Measurements from ENCODE around the gene SLC30A2. TPM values are rescaled to one million over a fixed set of nuclear protein-coding genes. Genes with fewer than 3 reads are reported as not detected.

The SLC30A2 gene
- total and polyA plus RNA-seq, 4 donors: under 0.01 to 0.12 (median 0.05) TPM; not detected in 1

DNA sequence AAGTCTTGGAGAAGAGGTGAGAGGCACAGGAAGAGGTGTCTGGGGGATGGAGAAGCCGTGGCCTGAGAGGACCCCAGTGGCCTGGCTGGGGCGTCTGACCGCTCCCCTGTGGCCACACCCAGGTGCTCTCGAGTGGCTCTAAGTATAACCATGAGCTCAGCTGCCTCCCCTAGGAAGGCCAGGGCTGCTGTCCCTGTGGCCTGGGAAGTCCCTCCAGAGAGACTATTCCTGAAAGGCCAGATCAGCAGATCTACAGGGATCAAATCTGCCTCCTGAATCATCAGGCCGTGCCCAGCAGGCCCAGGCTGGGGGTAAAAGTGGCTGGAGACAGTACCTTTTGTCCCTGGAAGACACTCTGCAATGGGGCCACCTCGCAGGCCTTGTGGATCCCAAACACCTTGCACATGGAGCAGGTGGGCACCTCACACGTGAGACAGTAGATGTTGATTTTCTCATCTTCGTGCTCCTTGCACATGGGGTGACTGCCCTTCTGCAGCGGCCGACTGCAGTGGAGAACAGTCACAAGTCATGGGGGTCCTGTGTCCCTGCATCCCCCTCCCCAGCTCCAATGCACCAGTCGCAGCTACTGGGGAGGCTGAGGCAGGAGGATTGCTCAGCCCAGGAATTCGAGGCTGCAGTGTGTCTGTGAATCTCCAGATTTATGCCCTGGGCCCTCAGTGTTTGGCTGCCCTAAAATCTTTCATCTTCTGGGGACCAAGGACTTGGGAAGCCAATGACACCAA lies 15.1 kb upstream of the SLC30A2 start:
- WGBS: 83% methylated on average over 12 of the region's 12 CpGs

DNA sequence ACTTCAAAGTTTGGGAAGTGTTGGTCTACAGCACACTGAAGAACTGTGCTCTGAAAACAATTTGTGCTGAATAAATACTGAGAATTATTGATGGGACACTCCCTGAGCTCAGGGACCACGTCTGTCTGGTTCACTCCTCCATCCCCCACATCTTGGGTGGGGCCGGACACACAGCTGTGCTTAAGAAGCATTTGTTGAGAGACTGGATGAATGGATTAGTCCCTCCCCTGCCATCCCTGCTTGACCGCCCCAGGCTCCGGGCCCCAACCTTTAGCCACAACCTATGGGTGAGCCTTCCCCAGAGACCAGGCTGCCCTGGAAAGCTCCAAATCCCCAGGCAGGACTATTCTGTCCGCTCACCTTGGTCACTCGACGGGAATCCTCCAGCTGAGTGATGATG lies 14.0 kb upstream of the SLC30A2 start:
- no peak for TF ChIP-seq FOXA1 (IDR thresholded peaks at IDR 0.05)
- TF ChIP-seq SP1 (IDR thresholded peaks at IDR 0.05): no peak
- no peak for TF ChIP-seq JUND (IDR thresholded peaks at IDR 0.05)
- TF ChIP-seq, protein P1, sequence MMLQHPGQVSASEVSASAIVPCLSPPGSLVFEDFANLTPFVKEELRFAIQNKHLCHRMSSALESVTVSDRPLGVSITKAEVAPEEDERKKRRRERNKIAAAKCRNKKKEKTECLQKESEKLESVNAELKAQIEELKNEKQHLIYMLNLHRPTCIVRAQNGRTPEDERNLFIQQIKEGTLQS (IDR thresholded peaks at IDR 0.05): no peak
- TF ChIP-seq, protein P2, sequence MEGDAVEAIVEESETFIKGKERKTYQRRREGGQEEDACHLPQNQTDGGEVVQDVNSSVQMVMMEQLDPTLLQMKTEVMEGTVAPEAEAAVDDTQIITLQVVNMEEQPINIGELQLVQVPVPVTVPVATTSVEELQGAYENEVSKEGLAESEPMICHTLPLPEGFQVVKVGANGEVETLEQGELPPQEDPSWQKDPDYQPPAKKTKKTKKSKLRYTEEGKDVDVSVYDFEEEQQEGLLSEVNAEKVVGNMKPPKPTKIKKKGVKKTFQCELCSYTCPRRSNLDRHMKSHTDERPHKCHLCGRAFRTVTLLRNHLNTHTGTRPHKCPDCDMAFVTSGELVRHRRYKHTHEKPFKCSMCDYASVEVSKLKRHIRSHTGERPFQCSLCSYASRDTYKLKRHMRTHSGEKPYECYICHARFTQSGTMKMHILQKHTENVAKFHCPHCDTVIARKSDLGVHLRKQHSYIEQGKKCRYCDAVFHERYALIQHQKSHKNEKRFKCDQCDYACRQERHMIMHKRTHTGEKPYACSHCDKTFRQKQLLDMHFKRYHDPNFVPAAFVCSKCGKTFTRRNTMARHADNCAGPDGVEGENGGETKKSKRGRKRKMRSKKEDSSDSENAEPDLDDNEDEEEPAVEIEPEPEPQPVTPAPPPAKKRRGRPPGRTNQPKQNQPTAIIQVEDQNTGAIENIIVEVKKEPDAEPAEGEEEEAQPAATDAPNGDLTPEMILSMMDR (IDR thresholded peaks at IDR 0.05; ENCODE audit: low read depth, low read length, missing input control): no peak
- TF ChIP-seq, protein P3, sequence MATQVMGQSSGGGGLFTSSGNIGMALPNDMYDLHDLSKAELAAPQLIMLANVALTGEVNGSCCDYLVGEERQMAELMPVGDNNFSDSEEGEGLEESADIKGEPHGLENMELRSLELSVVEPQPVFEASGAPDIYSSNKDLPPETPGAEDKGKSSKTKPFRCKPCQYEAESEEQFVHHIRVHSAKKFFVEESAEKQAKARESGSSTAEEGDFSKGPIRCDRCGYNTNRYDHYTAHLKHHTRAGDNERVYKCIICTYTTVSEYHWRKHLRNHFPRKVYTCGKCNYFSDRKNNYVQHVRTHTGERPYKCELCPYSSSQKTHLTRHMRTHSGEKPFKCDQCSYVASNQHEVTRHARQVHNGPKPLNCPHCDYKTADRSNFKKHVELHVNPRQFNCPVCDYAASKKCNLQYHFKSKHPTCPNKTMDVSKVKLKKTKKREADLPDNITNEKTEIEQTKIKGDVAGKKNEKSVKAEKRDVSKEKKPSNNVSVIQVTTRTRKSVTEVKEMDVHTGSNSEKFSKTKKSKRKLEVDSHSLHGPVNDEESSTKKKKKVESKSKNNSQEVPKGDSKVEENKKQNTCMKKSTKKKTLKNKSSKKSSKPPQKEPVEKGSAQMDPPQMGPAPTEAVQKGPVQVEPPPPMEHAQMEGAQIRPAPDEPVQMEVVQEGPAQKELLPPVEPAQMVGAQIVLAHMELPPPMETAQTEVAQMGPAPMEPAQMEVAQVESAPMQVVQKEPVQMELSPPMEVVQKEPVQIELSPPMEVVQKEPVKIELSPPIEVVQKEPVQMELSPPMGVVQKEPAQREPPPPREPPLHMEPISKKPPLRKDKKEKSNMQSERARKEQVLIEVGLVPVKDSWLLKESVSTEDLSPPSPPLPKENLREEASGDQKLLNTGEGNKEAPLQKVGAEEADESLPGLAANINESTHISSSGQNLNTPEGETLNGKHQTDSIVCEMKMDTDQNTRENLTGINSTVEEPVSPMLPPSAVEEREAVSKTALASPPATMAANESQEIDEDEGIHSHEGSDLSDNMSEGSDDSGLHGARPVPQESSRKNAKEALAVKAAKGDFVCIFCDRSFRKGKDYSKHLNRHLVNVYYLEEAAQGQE (IDR thresholded peaks at IDR 0.05): no peak
- no peak for TF ChIP-seq EGR1 (IDR thresholded peaks at IDR 0.05; ENCODE audit: low read depth in 2 of 2)
- no peak for TF ChIP-seq HNF4A (conservative IDR thresholded peaks at IDR 0.05)
- TF ChIP-seq YY1 (IDR thresholded peaks at IDR 0.05): no peak
- TF ChIP-seq HNF4G (IDR thresholded peaks at IDR 0.05): no peak
- TF ChIP-seq RAD21 (IDR thresholded peaks at IDR 0.05): no peak
- TF ChIP-seq NR2F2 (IDR thresholded peaks at IDR 0.05): no peak
- no peak for TF ChIP-seq TAF1 (conservative IDR thresholded peaks at IDR 0.05)
- WGBS: 69% methylated on average over 7 of the region's 7 CpGs
- H3K27ac ChIP-seq (ENCODE audit: low read depth in 1 of 2, low read length in 2 of 2): no peak overlapping the region
- no peaks in the 10 kb centered on the region for H3K36me3 ChIP-seq (ENCODE audit: control insufficient read depth in 4 of 4, insufficient read depth in 3 of 4, low read depth in 1 of 4, low read length in 3 of 4)
- H3K4me1 ChIP-seq (ENCODE audit: control insufficient read depth in 4 of 4, insufficient read depth in 4 of 4, low read length in 3 of 4): no peaks in the 10 kb centered on the region
- no peaks in the 10 kb centered on the region for H3K9me3 ChIP-seq (ENCODE audit: control insufficient read depth in 4 of 4, low read length in 3 of 4)
- H3K27me3 ChIP-seq (ENCODE audit: control insufficient read depth in 4 of 4, insufficient read depth in 4 of 4, low read length in 3 of 4): no peaks in the 10 kb centered on the region
- no peak overlapping the region for H3K4me3 ChIP-seq (ENCODE audit: low read depth in 1 of 3, low read length in 3 of 3)
- H3K9ac ChIP-seq (ENCODE audit: low read depth in 1 of 2, low read length in 2 of 2): no peak overlapping the region
- no peak for DNase-seq (ENCODE audit: low spot score)

More for the DNA sequence above, 15.1 kb upstream of the SLC30A2 start:
- no peak for TF ChIP-seq HNF4G (IDR thresholded peaks at IDR 0.05)
- TF ChIP-seq TAF1 (conservative IDR thresholded peaks at IDR 0.05): no peak
- TF ChIP-seq, protein P4, sequence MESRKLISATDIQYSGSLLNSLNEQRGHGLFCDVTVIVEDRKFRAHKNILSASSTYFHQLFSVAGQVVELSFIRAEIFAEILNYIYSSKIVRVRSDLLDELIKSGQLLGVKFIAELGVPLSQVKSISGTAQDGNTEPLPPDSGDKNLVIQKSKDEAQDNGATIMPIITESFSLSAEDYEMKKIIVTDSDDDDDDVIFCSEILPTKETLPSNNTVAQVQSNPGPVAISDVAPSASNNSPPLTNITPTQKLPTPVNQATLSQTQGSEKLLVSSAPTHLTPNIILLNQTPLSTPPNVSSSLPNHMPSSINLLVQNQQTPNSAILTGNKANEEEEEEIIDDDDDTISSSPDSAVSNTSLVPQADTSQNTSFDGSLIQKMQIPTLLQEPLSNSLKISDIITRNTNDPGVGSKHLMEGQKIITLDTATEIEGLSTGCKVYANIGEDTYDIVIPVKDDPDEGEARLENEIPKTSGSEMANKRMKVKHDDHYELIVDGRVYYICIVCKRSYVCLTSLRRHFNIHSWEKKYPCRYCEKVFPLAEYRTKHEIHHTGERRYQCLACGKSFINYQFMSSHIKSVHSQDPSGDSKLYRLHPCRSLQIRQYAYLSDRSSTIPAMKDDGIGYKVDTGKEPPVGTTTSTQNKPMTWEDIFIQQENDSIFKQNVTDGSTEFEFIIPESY (IDR thresholded peaks at IDR 0.05): no peak
- TF ChIP-seq, protein P2 (IDR thresholded peaks at IDR 0.05; ENCODE audit: low read depth, low read length, missing input control): no peak
- no peak for TF ChIP-seq YY1 (IDR thresholded peaks at IDR 0.05)
- H3K27me3 ChIP-seq (ENCODE audit: control insufficient read depth in 4 of 4, insufficient read depth in 4 of 4, low read length in 3 of 4): no peaks in the 10 kb centered on the region
- H3K9me3 ChIP-seq (ENCODE audit: control insufficient read depth in 4 of 4, low read length in 3 of 4): no peaks in the 10 kb centered on the region
- H3K9ac ChIP-seq (ENCODE audit: low read depth in 1 of 2, low read length in 2 of 2): no peak overlapping the region
- H3K4me1 ChIP-seq (ENCODE audit: control insufficient read depth in 4 of 4, insufficient read depth in 4 of 4, low read length in 3 of 4): no peaks in the 10 kb centered on the region
- DNase-seq (ENCODE audit: low spot score): no peak
- H3K4me3 ChIP-seq (ENCODE audit: low read depth in 1 of 3, low read length in 3 of 3): no peak overlapping the region
- no peaks in the 10 kb centered on the region for H3K36me3 ChIP-seq (ENCODE audit: control insufficient read depth in 4 of 4, insufficient read depth in 3 of 4, low read depth in 1 of 4, low read length in 3 of 4)
- H3K27ac ChIP-seq (ENCODE audit: low read depth in 1 of 2, low read length in 2 of 2): no peak overlapping the region
